ENCODE results near the gene LLGL2.

LLGL2 gene

GRCh38 chr17:75565066-75565465 is 39.6 kb downstream of the LLGL2 start:
- TF ChIP-seq Cebpa-rat (IDR thresholded peaks at IDR 0.05) = no peak
- peaks cover 34% of the 10 kb centered on the region for H3K4me1 ChIP-seq

GRCh38 chr17:75565618-75566017 is 40.1 kb downstream of the LLGL2 start:
- Histone ChIP-seq H4K20me1 (no peaks in the 10 kb centered on the region), H3K27ac (no peak overlapping the region), H3K4me1 (peaks cover 40% of the 10 kb centered on the region), H3K9ac (no peak overlapping the region), H3K4me2 (no peak overlapping the region), H3K4me3 (no peak overlapping the region), H3K27me3 (no peaks in the 10 kb centered on the region), H3K9me3 (no peaks in the 10 kb centered on the region), H3K36me3 (peaks cover 65% of the 10 kb centered on the region)
- TF ChIP-seq Cebpa-rat (IDR thresholded peaks at IDR 0.05) = no peak

More at GRCh38 chr17:75565066-75565465, 39.6 kb downstream of the LLGL2 start:
- H3K9me3 ChIP-seq = no peaks in the 10 kb centered on the region
- no peak overlapping the region for H3K4me3 ChIP-seq
- peaks cover 64% of the 10 kb centered on the region for H3K36me3 ChIP-seq
- H3K4me2 ChIP-seq = no peak overlapping the region
- H4K20me1 ChIP-seq = no peaks in the 10 kb centered on the region
- H3K27ac ChIP-seq = no peak overlapping the region
- H3K9ac ChIP-seq = no peak overlapping the region
- H3K27me3 ChIP-seq = no peaks in the 10 kb centered on the region

GRCh38 chr17:75566416-75566815 is 40.9 kb downstream of the LLGL2 start:
- H3K4me3 ChIP-seq = no peak overlapping the region
- no peak for TF ChIP-seq Cebpa-rat (IDR thresholded peaks at IDR 0.05)
- H3K4me1 ChIP-seq = peaks cover 44% of the 10 kb centered on the region
- H3K27ac ChIP-seq = no peak overlapping the region
- no peaks in the 10 kb centered on the region for H3K9me3 ChIP-seq
- no peaks in the 10 kb centered on the region for H4K20me1 ChIP-seq
- H3K36me3 ChIP-seq = peaks cover 65% of the 10 kb centered on the region
- peak overlapping the region; percentile 48 for H3K4me2 ChIP-seq
- H3K27me3 ChIP-seq = no peaks in the 10 kb centered on the region
- no peak overlapping the region for H3K9ac ChIP-seq

- Histone ChIP-seq H3K4me2 (peak overlapping the region; percentile 48), H3K27me3 (no peaks in the 10 kb centered on the region), H4K20me1 (no peaks in the 10 kb centered on the region), H3K9ac (no peak overlapping the region), H3K9me3 (no peaks in the 10 kb centered on the region), H3K36me3 (peaks cover 65% of the 10 kb centered on the region), H3K4me1 (peaks cover 44% of the 10 kb centered on the region), H3K4me3 (no peak overlapping the region), H3K27ac (no peak overlapping the region)
- TF ChIP-seq Cebpa-rat (IDR thresholded peaks at IDR 0.05) = no peak
These were observed 41.3 kb downstream of the LLGL2 start for GRCh38 chr17:75566834-75567233.

- H3K36me3 ChIP-seq = peaks cover 63% of the 10 kb centered on the region
- no peak overlapping the region for H3K9ac ChIP-seq
- no peak overlapping the region for H3K4me3 ChIP-seq
- peaks cover 46% of the 10 kb centered on the region for H3K4me1 ChIP-seq
- no peak overlapping the region for H3K27ac ChIP-seq
- no peak overlapping the region for H3K4me2 ChIP-seq
- no peaks in the 10 kb centered on the region for H3K27me3 ChIP-seq
- no peaks in the 10 kb centered on the region for H4K20me1 ChIP-seq
- no peak for TF ChIP-seq Cebpa-rat (IDR thresholded peaks at IDR 0.05)
- H3K9me3 ChIP-seq = no peaks in the 10 kb centered on the region
These were observed 43.1 kb downstream of the LLGL2 start for GRCh38 chr17:75568412-75569255.

- TF ChIP-seq Cebpa-rat (IDR thresholded peaks at IDR 0.05) = no peak
These were observed 44.7 kb downstream of the LLGL2 start for GRCh38 chr17:75570034-75570676.

GRCh38 chr17:75570772-75571171 is 45.3 kb downstream of the LLGL2 start:
- no peaks in the 10 kb centered on the region for H3K9me3 ChIP-seq
- no peak overlapping the region for H3K4me3 ChIP-seq
- H3K9ac ChIP-seq = peak overlapping the region; percentile 78
- H4K20me1 ChIP-seq = no peaks in the 10 kb centered on the region
- peaks cover 41% of the 10 kb centered on the region for H3K36me3 ChIP-seq
- peak overlapping the region; percentile 77 for H3K4me2 ChIP-seq
- peak overlapping the region; percentile 88 for H3K27ac ChIP-seq
- no peaks in the 10 kb centered on the region for H3K27me3 ChIP-seq
- no peak for TF ChIP-seq Cebpa-rat (IDR thresholded peaks at IDR 0.05)
- H3K4me1 ChIP-seq = peaks cover 67% of the 10 kb centered on the region

More at GRCh38 chr17:75570034-75570676, 44.7 kb downstream of the LLGL2 start:
- H4K20me1 ChIP-seq = no peaks in the 10 kb centered on the region
- peak overlapping the region; percentile 77 for H3K4me2 ChIP-seq
- peak overlapping the region; percentile 78 for H3K9ac ChIP-seq
- peaks cover 47% of the 10 kb centered on the region for H3K36me3 ChIP-seq
- no peaks in the 10 kb centered on the region for H3K27me3 ChIP-seq
- H3K27ac ChIP-seq = peak overlapping the region; percentile 88
- no peaks in the 10 kb centered on the region for H3K9me3 ChIP-seq
- H3K4me3 ChIP-seq = no peak overlapping the region
- peaks cover 61% of the 10 kb centered on the region for H3K4me1 ChIP-seq

- Histone ChIP-seq H3K4me3 (no peak overlapping the region), H3K4me1 (peaks cover 65% of the 10 kb centered on the region), H3K27me3 (no peaks in the 10 kb centered on the region), H3K36me3 (peaks cover 36% of the 10 kb centered on the region; the same call in 1 of the 2 replicates), H3K9ac (peak overlapping the region; percentile 78), H4K20me1 (no peaks in the 10 kb centered on the region), H3K9me3 (no peaks in the 10 kb centered on the region), H3K4me2 (peak overlapping the region; percentile 77), H3K27ac (peak overlapping the region; percentile 88)
- TF ChIP-seq Cebpa-rat (IDR thresholded peaks at IDR 0.05) = no peak
These were observed 45.8 kb downstream of the LLGL2 start for GRCh38 chr17:75571197-75571884.

GRCh38 chr17:75571885-75572215 is 46.4 kb downstream of the LLGL2 start:
- TF ChIP-seq Cebpa-rat (IDR thresholded peaks at IDR 0.05) = no peak
- H3K27ac ChIP-seq = peak overlapping the region; percentile 88
- no peaks in the 10 kb centered on the region for H3K27me3 ChIP-seq
- peak overlapping the region; percentile 77 for H3K4me2 ChIP-seq
- no peak overlapping the region for H3K4me3 ChIP-seq
- peaks cover 34% of the 10 kb centered on the region; the same call in 1 of the 2 replicates for H3K36me3 ChIP-seq
- no peaks in the 10 kb centered on the region for H4K20me1 ChIP-seq
- H3K9me3 ChIP-seq = no peaks in the 10 kb centered on the region
- peaks cover 60% of the 10 kb centered on the region for H3K4me1 ChIP-seq
- H3K9ac ChIP-seq = peak overlapping the region; percentile 78

Data from BLaER1 (cell line).